GM10847 (cell line): Measurements from ENCODE around the gene COPB2.

Source experiments
- POLR2A ChIP-seq: IDR thresholded peaks from 2 replicates; pipeline ENCODE4 v1.6.1; 2011; ENCODE audit not compliant: insufficient read length; ENCODE audit errors: extremely low read depth

The COPB2 gene

DNA sequence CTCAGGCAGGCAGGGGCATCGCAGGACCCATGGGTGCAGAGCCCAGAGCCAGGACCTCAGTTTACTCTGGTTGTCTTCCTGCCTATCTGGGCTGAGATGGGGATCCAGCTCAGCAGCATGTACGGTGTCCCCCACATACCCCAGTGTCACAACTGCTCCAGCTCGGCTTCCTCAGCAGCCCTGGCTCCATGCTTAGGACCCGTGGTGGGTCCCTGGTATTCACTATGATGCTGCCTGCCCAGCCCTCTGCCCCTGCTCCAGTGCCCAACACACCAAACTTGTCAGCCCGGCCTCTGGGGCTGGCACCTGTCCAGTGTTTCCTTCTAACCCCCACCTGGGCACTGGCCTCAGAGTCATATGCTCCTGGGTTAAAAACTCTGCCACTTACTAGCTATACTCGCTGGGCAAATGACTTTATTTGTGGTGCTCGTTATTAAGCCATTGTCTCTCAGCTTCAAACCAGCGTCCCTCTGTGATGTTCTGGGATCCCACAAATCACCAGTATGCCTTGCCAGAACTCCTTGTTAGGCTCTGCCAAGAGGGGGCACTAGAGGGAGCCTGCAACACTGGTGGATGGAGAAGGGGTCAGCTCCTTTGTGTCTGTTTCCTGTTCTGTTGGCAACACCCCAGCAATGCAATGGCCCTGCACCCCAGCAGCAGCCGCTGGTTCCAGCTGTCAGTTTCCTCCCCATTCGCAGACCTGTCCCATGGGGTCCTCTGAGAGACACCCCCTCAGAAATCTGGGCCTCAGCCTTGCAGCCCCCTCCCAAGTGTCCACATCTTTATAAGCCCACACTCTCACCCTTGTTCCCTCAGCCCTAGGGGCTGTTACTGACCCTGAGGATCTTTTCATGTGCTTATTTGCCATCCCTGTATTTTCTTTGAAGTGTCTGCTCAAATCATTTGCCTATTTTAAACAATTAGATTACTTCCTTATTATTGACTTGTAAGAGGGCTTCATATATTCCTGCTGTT is 69.7 kb downstream of the COPB2 start:
- no peak for TF ChIP-seq POLR2A

DNA sequence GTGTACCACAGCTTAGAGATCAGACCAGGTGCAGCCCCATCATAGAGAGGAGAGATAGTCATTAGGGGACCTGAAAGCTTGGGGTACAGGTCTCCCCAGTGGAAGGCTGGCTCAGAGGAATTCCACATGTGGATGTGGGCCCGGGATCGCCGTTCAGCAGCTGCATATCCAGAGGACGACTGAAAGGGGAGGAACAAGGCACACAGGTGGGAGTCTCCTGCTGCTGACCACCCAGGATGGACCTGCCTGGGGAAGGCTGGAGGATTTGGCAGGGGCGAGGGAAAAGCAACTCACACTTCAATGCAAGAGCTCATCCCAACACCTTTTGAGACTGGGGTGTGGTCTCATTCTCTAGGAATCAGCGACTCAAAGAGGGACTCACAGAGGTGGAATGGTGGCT is 70.6 kb downstream of the COPB2 start:
- TF ChIP-seq POLR2A, result no peak

DNA sequence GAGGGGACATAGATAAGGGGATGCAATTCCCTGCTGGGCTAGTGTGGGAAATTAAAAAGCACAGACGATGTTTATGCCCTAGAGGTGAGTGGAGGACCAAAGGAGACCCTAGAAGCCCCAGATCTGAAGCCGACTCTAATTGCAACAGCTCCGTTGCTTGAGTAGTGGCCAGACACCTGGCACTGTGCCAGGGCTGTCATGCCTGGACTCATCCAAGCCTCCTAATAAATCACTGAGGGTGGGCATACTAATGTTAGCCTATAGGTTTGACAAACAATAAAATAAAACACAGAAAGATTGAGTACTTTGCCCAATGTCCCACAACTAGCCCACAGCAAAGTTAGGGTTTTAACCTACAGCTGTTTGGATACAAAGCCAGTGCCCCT is 71.0 kb downstream of the COPB2 start:
- TF ChIP-seq POLR2A, result no peak

DNA sequence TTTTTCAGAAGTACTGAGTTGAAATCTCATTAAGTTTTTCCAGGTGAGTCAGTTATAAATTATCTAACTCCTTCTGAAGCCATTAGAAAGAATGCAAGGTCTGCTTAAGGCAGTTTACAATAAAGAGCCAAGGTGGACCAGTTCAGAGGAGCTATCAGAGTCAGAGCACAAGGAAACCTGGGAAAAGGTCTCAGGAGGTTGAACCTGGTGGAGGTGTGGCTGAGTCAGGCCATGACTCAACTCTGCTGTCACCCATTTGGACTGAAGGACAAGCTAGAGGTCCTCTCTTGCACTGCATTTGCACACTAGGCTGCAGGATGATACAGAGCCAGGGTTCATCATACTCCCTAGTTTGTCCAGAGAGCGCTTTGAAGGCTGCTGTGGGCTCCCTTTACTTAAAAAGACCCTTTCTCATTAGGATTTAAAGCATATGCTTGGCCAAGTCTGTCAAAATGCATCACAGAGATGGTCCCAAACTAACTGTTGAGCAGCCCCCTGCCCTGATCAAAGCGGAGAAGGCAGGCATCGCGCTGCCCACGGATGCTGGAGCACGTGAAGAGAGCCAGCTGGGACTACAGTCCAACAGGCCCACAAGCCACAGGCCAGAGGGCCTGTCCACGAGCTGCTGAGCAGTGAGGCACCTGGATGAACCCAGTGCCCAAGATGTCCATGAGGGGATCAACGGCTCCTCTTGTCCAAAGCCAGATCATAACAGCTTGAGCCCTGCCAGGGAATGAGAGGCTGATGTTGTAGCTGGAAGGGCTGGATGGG is 71.6 kb downstream of the COPB2 start:
- no peak for TF ChIP-seq POLR2A

DNA sequence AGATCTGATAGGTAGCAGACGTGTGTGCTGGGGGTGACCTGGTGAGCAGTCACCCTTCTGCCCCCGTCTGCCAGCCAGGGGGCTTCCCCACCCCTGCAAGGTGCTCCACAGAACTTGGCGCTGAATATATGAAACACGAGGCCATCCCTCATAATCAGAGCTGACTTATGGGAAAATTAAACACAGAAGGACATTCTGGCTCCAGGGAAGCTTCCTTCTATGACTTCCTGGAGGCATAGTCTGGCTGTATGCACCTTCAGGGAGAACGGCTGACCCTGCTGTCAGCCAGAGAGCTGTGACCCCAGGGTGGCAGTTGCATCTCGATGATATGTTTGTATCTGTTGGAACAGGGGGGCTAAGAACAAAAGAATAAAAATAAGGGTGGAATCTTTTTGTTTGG is 72.2 kb downstream of the COPB2 start:
- TF ChIP-seq POLR2A, result no peak

DNA sequence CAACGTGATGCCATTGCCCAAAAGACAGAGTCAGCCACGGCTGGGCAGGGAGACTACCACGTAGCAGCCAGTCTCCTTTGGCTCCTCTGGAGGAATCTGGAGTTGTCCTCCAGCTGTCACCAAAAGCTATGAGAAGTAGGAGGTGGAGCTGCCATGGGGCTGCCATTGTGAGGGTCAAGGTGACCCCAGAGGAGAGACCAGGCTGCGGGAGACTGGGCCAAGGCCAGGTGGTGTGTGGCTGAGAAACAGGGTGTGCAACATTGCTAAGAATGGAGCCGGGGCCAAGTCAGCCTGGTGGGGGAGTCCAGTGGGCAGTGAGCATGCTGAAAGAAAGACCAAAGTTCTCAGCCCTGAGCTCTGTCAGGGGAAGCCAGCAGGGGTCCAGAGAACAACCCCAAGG is 75.5 kb downstream of the COPB2 start:
- TF ChIP-seq POLR2A, result no peak

DNA sequence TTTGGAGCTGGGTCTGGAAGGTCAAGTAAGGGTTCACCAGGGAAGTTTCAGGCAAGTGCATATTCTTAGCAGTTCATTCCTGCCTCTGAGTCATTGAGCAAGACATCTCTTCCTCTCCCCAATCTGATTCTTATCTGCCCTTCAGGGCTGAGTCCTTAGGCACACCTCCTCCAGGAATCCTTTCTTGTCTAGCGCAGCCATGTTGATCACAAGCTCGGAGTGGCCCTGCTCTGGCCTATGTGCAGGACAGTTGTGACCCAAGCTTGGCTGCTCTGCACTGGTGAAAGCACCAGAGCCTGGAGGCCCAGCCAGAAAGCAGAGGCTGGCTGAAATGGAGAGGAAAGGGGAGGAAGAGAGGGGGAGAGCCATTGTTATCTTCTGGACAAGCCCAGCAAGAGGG is 76.5 kb downstream of the COPB2 start:
- no peak for TF ChIP-seq POLR2A

DNA sequence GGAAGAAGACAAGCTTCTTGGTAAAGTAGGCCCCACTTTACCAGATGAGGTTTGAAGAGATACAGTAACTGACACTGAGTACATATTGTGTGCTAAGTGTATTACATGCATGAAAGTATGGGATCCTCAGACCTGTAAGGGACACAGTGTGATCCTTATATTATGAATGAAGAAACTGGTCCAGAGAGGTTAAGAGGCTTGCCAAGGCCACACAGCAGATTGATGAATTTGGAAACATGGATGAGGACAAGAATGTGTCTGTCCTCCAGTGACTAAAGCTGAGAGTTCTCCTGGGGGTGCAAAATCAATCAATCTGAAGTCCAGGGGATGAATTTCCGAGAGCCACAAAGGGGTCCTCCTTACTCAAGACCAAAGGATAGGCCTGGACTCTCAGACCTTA is 77.0 kb downstream of the COPB2 start:
- TF ChIP-seq POLR2A, result no peak

DNA sequence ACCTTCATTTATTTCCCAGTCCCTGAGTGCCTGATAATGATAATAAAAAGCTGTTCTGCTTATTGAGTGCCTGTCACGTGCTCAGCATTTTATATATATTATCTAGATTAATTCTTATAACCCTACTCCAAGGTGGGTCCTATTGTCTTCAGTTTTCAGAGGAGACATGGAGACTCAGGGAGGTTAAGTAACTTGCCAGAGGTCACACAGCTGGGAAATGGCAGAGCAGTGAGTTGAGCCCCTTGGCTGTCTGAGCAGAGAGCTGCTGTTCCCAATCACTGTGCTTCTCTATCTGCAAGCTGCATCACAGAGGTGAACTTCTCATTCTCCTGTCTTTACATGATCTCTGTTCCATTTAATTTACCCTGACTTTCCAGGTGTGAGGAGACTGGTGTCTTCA is 77.9 kb downstream of the COPB2 start:
- TF ChIP-seq POLR2A, result no peak

DNA sequence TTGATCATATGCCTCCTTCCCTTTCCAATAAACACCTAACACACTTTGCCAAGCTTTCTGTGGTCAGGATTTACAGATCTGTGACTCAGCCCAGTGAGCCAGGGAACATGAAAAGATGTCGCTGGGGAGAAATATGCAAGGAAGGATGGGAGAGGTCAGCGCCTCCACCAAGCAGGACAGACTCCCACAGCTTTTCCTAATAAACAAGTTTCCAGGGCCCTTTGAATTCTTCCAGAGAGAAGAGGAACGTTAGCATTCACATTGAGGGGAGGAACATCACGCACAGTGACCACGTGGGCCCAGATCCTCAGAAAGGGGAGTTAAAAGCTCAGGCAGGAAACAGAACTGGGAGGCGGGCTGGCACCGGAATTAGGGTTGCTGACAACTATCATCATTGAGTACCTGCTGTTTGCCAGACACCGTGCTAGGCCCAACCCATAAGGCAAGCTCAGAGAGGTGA is 78.9 kb downstream of the COPB2 start:
- TF ChIP-seq POLR2A, result no peak

DNA sequence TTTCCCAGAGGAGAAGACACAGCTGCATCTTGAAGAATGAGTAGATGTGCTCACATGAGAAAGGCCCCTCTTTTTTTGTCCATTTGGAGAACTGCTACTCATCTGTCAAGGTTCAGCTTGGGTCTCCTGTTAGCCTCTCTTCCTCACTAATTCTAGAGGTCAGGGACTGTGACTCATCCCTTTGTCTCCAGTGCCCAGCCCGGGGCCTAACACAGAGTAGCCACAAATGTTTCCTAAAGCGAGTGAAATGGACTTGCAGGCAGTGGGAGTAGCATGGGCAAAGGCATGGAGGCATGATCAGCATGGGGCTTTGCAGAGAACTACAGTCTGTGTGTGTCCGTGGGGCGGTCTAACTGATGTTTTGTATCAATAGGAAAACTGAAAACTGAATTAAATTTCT is 79.6 kb downstream of the COPB2 start:
- no peak for TF ChIP-seq POLR2A

DNA sequence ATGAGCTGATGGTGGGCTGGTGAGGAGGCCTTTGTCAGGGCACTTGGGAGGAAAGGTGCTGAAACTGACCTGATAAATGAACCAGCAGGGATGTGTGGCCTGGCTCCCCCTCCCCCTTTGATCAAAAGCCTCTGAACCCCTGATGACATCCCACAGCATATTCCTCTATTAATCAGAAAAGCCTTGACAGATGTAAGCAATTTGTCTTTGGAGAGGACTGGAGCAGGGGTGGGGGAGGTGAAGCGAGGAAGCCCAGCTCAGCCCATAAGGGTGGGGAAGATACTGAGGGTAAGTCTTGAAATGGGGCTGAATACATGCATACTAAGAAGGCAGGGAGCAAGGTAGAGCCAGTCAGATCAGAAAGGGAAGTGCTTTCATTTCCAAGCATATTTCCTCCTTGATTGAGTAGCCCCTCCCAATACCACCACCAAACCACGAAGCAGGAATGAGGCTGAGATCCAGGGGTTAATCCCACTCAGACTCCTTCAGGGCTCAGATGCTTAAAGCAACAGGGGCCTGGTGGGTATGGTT is 80.3 kb downstream of the COPB2 start:
- no peak for TF ChIP-seq POLR2A

DNA sequence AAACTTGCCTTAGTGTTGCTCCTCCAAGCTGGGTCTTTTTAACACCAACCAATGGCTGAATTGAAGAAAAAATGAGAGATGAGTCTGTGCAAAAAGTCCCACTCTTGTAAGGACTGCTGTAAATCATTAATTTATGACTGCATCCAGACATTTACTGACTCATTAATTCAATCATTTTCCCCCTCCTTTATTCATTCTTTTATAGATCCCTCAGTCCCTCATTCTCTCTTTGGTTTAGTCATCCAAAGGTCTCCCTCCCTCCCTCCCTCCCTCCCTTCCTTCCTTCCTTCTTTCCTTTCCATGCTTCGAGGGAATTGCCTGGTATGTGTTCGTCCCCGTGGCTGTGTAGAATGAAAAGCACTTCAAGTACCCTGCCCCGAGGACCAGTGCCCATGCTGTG is 80.9 kb downstream of the COPB2 start:
- no peak for TF ChIP-seq POLR2A

DNA sequence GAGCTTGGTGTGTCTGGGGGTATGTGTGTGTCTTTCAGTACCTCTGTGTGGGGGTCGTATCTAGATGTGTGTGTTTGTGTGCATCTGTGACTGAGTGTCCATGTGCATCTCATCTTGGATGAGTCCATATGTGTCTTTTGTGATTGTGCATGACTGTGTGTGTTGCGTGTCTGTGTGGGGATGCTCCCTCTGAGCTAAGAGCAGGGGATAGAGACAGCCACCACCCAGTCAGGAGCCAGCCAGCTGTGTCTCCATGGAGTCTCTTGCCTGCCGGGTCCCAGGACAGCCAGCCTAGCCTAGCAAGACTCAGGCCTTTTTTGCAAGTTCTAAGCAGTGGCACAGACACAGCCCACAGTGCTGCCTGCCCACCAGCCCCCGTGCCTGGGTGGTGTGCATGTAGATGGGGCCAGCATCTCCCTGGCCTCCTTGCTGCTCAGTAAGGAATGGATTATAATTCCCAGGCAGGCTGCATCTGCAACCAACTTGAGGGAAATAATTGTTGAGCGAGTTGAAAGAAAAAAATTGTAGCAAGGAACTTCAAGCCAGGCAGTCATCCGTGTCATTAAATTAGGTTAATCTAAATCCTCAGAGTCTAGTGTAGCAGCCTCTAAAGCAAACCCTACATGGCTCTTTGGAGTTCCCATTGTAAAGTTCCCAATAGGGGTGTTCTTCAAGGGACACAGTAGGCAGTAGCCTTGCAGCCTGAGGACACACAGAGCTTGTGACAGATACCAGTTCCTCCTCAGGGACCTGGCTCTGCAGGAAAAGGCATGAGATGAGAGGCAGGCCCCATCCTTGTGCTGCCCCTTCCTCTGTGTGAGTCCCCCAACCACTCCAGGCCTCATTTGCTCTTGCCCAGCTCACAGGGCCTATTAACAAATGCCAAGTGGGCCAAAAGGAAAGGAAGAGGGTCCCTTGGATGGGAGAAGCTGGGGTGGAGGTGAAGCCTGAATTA is 81.6 kb downstream of the COPB2 start:
- no peak for TF ChIP-seq POLR2A
